WI38 (cell line): Measurements from ENCODE around the gene C12orf57.
A peak's percentile ranks its signal among the peaks of the same experiment; 100 is the strongest.
"Not testable (repeated sequence)": the region's sequence is repeated elsewhere in the genome, so short reads cannot be mapped to it uniquely, and the experiment has no call there.

Experiments
- H3K4me3 ChIP-seq: 2 replicates; pipeline ENCODE4 v1.5.1; 2011; ENCODE audit warnings: low read depth, mild to moderate bottlenecking, control low read depth, low read length
- CTCF ChIP-seq: IDR thresholded peaks from 2 replicates; pipeline ENCODE4 v1.5.1; 2012; ENCODE audit warnings: low read depth, mild to moderate bottlenecking, control low read depth, low read length

Gene C12orf57

DNA sequence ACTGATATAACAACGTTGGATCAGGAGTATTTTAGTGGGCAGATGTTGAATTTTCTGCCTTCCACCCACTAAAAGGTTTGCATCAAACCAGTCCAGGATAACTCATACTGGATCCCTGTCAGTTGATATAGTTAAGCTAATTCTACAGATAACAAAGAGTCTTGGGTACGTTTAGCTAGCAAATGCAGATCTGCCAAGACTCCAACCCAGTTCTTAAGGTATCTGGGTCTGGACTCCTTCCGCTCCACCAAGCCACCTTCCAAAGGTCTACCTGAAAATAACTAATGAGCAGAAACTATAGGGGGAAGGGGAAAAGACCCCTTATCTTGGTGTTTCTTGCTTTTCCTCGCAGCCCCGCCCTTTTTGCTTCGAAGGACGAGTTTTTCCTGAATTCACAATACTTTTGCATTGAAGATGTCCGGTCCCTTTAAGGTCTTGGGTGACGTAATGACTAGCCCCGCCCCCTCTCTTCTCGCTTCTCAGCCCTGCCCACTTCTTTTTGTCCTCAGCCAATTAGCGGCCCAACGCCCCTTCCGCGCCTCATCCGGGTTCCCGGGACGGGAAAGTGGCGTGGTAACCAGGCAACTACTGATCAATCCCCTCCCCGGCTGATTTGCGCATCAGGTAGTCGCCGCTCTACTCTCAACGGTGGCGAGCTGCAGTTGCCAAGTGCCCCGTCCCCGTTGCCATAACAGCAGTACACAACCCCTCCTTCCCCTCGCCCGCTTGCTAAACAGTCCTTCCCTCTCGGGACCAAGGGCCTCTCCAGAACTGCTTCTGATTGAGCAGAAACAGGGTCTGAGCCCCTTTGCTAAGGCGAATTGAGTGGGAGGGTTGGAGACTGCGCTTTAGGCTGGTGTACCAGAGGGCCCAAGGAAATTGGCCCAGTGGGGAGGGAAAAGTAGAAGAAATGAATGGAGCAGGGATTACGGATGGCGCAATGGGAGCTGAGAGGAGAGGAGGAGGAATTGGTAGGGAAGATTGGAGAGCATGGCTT, 39.2 kb upstream of the C12orf57 start, which contains the start of gene LRRC23:
LRRC23 (plus strand) TSS at position 543 of the 997 bp plus-strand sequence. CDS start 812 bp downstream, outside the sequence.
- no peak for TF ChIP-seq CTCF
- peak within 1 kb of the TSS; percentile 70 for H3K4me3 ChIP-seq

- peak overlapping the region; percentile 70 for H3K4me3 ChIP-seq
- no peak for TF ChIP-seq CTCF
Observed at GRCh38 chr12:6905414-6906040, 38.3 kb upstream of the C12orf57 start.

DNA sequence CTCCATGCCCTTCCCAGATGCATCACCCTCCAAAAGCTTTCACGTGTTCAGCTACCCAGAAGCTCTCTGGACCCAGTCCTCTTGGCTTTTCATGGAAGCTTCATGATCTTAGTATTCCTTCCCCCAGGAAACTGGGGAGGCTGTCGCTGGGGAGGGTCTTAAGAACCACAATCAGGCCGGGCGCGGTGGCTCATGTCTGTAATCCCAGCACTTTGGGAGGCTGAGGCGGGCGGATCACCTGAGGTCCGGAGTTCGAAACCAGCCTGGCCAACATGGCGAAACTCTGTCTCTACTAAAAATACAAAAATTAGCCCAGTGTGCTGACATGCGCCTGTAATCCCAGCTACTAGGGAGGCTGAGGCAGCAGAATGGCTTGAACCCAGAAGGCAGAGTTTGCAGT, 35.7 kb upstream of the C12orf57 start:
- H3K4me3 ChIP-seq: not testable (repeated sequence)

DNA sequence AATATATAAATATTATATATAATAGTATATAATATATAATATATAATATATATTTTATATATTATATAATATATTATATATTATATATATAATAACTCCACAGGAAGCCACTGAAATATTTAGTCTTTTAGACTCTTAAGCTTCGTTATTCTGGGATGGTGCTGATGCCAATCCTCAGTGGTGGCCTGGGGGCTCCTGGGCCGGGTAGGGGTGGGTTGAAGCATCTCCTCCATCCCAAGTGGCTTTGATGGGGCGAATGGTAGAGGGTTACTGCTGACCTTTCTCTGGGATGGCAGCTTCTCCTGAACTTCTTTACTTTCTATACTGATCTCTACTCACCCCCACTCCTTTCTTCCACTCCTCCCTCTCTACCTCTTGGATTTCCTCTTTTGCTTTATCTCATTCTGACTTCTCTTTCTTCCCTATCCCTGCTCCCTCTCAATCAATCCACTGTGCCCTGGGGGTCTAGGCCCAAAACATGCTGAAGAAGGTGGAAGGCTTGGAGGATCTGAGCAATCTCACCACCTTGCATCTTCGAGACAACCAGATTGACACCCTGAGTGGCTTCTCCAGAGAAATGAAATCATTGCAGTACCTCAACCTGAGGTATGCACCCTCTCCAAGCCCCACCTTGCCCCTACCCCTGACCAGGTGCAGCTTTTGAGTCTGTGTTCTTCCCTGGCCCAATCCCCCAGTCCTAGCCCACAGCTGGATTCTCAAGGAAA, 34.2 kb upstream of the C12orf57 start:
- no peak overlapping the region for H3K4me3 ChIP-seq
- no peak for TF ChIP-seq CTCF

- H3K4me3 ChIP-seq: no peak overlapping the region
- TF ChIP-seq CTCF: no peak
Observed at GRCh38 chr12:6912164-6912935, 31.5 kb upstream of the C12orf57 start.

- no peak for TF ChIP-seq CTCF
- H3K4me3 ChIP-seq: peak within 1 kb of the TSS; percentile 78
Observed at GRCh38 chr12:6914246-6914946, 29.4 kb upstream of the C12orf57 start, which contains the start of gene ENO2. Gene ENO2, plus strand, starts transcription at chr12:6914580. Its CDS starts 1,253 bp downstream, at chr12:6915833.
